Loucy (cell line): ENCODE measurements around the gene PPIL6.

ENCODE experiments used
- H2AFZ ChIP-seq: fragments of 200-600 bp; sonication (generic); 2 replicates; pipeline ENCODE4 v1.6.0; 2016; ENCODE audit warnings: antibody characterized with exemption, mild to moderate bottlenecking, low read length, moderate library complexity
- H3F3A ChIP-seq: fragments of 200-600 bp; 2 replicates; pipeline ENCODE4 v1.6.0; 2016; ENCODE audit warnings: antibody characterized with exemption, low read depth, mild to moderate bottlenecking
- H3K27me3 ChIP-seq: fragments of 200-600 bp; sonication (generic); 2 replicates; pipeline ENCODE4 v1.6.1; 2014; ENCODE audit warnings: low read length, mild to moderate bottlenecking; ENCODE audit not compliant: insufficient read depth, poor library complexity, severe bottlenecking
- H3K36me3 ChIP-seq: fragments of 200-600 bp; sonication (generic); 2 replicates; pipeline ENCODE4 v1.6.1; 2016; ENCODE audit warnings: low read length; ENCODE audit not compliant: insufficient read depth
- H3K4me1 ChIP-seq: fragments of 200-600 bp; sonication (generic); 2 replicates; pipeline ENCODE4 v1.5.1; 2014; ENCODE audit warnings: low read length, mild to moderate bottlenecking; ENCODE audit not compliant: insufficient read depth, poor library complexity, severe bottlenecking
- H3K4me2 ChIP-seq: fragments of 200-600 bp; sonication (generic); 2 replicates; pipeline ENCODE4 v1.6.0; 2014; ENCODE audit warnings: antibody characterized with exemption, low read length, low read depth, mild to moderate bottlenecking; ENCODE audit not compliant: poor library complexity, severe bottlenecking
- H3K4me3 ChIP-seq: fragments of 200-600 bp; sonication (generic); 2 replicates; pipeline ENCODE4 v1.5.1; 2014; ENCODE audit warnings: low read length, mild to moderate bottlenecking, mixed read lengths; ENCODE audit not compliant: poor library complexity, severe bottlenecking
- H3K79me2 ChIP-seq: fragments of 200-600 bp; sonication (generic); 2 replicates; pipeline ENCODE4 v1.6.1; 2014; ENCODE audit warnings: low read length; ENCODE audit not compliant: insufficient read depth
- H3K9ac ChIP-seq: fragments of 200-600 bp; sonication (generic); 2 replicates; pipeline ENCODE4 v1.6.0; 2014; ENCODE audit warnings: mild to moderate bottlenecking, low read depth, low read length, moderate library complexity; ENCODE audit not compliant: poor library complexity, severe bottlenecking
- H3K9me2 ChIP-seq: fragments of 200-600 bp; sonication (generic); replicated peaks from 2 replicates; pipeline ENCODE4 v1.6.1; 2016; ENCODE audit warnings: low read depth, low read length, mixed read lengths
- H3K9me3 ChIP-seq: fragments of 200-600 bp; sonication (generic); 2 replicates; pipeline ENCODE4 v1.6.1; 2014; ENCODE audit warnings: mild to moderate bottlenecking, antibody characterized with exemption, low read length, low read depth; ENCODE audit not compliant: insufficient read depth
- H4K20me1 ChIP-seq: fragments of 200-600 bp; sonication (generic); 2 replicates; pipeline ENCODE4 v1.6.0; 2014; ENCODE audit warnings: antibody characterized with exemption, low read length, mild to moderate bottlenecking; ENCODE audit not compliant: insufficient read depth, poor library complexity, severe bottlenecking
- EZH2phosphoT487 ChIP-seq: fragments of 200-600 bp; IDR thresholded peaks from 2 replicates; pipeline ENCODE4 v1.6.1; 2018; ENCODE audit warnings: antibody characterized with exemption, mild to moderate bottlenecking, moderate library complexity, borderline replicate concordance
- TF ChIP-seq, protein P1 (sequence below): fragments of 200-600 bp; sonication (generic); conservative IDR thresholded peaks from 2 replicates; pipeline ENCODE4 v1.5.1; 2014; ENCODE audit warnings: mild to moderate bottlenecking, antibody characterized with exemption, low read length

Gene PPIL6

DNA sequence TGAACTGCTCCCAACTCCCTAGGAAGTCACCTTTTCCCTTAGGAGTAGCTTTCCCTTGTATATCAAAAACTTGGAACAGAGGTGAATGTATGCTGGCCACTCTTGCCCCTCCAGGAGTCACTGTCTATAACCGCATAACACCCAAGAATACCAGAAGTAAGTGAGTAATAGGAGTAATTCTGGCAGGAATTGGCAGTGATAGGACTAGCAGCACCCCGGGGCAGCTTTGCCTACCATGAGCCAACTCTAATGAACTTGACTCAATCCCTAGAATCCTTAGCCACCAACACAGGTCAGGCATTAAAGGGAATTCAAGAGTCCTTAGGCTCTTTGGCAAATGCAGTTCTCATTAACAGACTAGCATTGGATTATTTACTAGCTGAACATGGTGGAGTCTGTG is 29.4 kb downstream of the PPIL6 start:
- Histone ChIP-seq H3K79me2 (no peaks in the 10 kb centered on the region), H4K20me1 (no peaks in the 10 kb centered on the region), H3K9me2 (no peaks in the 10 kb centered on the region), H2AFZ (no peak overlapping the region), H3K4me2 (no peak overlapping the region), H3K4me3 (no peak overlapping the region), H3K36me3 (no peaks in the 10 kb centered on the region), H3K9me3 (no peaks in the 10 kb centered on the region), H3K9ac (no peak overlapping the region), H3K27me3 (no peaks in the 10 kb centered on the region), H3K4me1 (peaks cover 8% of the 10 kb centered on the region), H3F3A (no peaks in the 10 kb centered on the region)
- TF ChIP-seq, protein P1, sequence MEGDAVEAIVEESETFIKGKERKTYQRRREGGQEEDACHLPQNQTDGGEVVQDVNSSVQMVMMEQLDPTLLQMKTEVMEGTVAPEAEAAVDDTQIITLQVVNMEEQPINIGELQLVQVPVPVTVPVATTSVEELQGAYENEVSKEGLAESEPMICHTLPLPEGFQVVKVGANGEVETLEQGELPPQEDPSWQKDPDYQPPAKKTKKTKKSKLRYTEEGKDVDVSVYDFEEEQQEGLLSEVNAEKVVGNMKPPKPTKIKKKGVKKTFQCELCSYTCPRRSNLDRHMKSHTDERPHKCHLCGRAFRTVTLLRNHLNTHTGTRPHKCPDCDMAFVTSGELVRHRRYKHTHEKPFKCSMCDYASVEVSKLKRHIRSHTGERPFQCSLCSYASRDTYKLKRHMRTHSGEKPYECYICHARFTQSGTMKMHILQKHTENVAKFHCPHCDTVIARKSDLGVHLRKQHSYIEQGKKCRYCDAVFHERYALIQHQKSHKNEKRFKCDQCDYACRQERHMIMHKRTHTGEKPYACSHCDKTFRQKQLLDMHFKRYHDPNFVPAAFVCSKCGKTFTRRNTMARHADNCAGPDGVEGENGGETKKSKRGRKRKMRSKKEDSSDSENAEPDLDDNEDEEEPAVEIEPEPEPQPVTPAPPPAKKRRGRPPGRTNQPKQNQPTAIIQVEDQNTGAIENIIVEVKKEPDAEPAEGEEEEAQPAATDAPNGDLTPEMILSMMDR, result no peak
- TF ChIP-seq EZH2phosphoT487, result no peak

DNA sequence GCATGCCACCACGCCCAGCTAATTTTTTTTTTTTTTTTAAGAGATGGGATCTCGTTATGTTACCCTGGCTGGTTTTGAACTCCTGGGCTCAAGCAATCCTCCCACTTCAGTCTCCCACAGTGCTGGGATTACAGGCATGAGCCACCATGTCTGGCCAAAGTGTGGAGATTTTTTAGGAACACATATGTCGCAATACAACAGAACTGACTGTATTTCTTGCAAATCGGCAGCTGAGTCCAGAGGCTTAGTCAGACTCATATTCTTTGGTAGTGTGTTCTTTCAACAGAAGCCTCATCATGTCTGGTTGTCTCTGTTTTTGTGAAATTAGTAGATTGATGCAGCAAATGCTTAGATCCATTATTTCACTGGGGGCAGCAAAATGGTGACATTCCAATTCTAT is 34.2 kb downstream of the PPIL6 start:
- Histone ChIP-seq H3K4me1 (no peaks in the 10 kb centered on the region), H3K9me2 (no peaks in the 10 kb centered on the region)

DNA sequence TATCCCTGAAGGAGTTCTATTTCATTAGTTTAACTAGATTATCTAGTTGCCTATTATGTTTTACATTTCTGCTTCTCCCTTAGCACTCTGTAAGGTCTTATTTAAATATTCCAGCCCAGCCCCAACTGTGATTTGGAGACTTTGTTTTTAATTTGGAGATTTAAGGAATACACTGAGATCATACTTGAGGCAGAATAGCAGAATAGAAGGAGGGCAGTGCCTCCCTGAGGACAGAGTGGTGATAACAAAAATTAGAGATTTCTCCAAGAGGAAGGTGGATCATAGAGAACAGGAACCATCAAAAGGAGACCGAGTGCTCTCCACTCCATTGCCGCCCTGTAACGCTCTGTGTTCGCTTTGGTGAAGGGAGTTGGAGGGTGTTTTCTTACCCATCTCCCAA is 43.4 kb downstream of the PPIL6 start:
- Histone ChIP-seq H3K4me2 (no peak overlapping the region), H3K9me2 (no peaks in the 10 kb centered on the region), H3K79me2 (no peaks in the 10 kb centered on the region), H3K4me3 (no peak overlapping the region), H3K9me3 (no peaks in the 10 kb centered on the region), H2AFZ (no peak overlapping the region), H3K4me1 (no peaks in the 10 kb centered on the region), H4K20me1 (no peaks in the 10 kb centered on the region), H3K9ac (no peak overlapping the region), H3F3A (no peaks in the 10 kb centered on the region), H3K27me3 (no peaks in the 10 kb centered on the region), H3K36me3 (no peaks in the 10 kb centered on the region)
- TF ChIP-seq EZH2phosphoT487, result no peak
- TF ChIP-seq, protein P1, result peak; percentile 57

More for the DNA sequence above, 34.2 kb downstream of the PPIL6 start:
- no peaks in the 10 kb centered on the region for H3F3A ChIP-seq
- H3K4me2 ChIP-seq, result no peak overlapping the region
- no peaks in the 10 kb centered on the region for H3K27me3 ChIP-seq
- H3K9me3 ChIP-seq, result no peaks in the 10 kb centered on the region
- no peak overlapping the region for H3K9ac ChIP-seq
- no peak overlapping the region for H2AFZ ChIP-seq
- no peaks in the 10 kb centered on the region for H3K79me2 ChIP-seq
- no peaks in the 10 kb centered on the region for H4K20me1 ChIP-seq
- no peak overlapping the region for H3K4me3 ChIP-seq
- no peaks in the 10 kb centered on the region for H3K36me3 ChIP-seq
- TF ChIP-seq EZH2phosphoT487, result no peak

DNA sequence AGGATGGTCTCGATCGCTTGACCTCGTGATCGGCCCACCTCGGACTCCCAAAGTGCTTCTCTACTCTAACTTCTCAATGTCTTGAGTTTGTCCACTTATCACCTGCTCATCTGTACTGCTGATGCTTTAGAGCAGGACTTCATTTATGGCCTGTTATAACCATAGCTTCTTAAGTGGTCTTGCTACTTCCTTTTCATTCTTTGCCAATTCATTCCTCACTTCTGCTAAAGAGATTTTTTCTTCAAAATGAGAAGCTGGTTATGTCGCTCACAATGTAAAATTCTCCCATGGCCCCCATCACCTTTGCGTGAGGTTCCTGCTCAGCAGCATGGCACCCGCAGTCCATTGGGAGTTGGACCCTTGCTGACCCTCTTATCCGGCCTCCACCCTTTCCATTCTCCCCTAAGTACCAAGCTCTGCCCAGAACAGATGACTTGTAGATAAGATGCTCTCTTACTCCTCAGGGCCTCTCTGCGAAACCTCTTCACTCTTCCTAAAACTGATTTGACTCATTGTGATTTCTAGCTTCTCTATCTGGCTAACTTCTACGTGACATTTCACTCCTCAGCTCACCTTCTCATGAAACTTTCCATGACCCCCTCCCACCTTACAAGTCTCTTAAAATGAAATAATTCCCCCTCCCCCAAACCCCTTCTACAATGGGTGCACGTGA is 44.2 kb downstream of the PPIL6 start:
- Histone ChIP-seq H3K4me1 (peaks cover 8% of the 10 kb centered on the region), H3K9me2 (no peaks in the 10 kb centered on the region), H3K79me2 (no peaks in the 10 kb centered on the region), H2AFZ (no peak overlapping the region), H3K9ac (no peak overlapping the region), H3K27me3 (no peaks in the 10 kb centered on the region), H3K4me2 (no peak overlapping the region), H3K9me3 (no peaks in the 10 kb centered on the region), H3F3A (no peaks in the 10 kb centered on the region), H4K20me1 (no peaks in the 10 kb centered on the region), H3K36me3 (no peaks in the 10 kb centered on the region), H3K4me3 (no peak overlapping the region)
- TF ChIP-seq, protein P1, result no peak
- TF ChIP-seq EZH2phosphoT487, result no peak
